Stimulated activated CD8-positive, alpha-beta memory T cell treated with anti-CD3 and anti-CD28 coated beads, Interleukin-4, amount 100 ng/mL, for 48 hours (primary cell): ENCODE results near the gene KCNIP4.

Source experiments
- DNase-seq: peaks from one replicate; pipeline ENCODE4 v3.0.0-alpha.2; 2020

The KCNIP4 gene

DNA sequence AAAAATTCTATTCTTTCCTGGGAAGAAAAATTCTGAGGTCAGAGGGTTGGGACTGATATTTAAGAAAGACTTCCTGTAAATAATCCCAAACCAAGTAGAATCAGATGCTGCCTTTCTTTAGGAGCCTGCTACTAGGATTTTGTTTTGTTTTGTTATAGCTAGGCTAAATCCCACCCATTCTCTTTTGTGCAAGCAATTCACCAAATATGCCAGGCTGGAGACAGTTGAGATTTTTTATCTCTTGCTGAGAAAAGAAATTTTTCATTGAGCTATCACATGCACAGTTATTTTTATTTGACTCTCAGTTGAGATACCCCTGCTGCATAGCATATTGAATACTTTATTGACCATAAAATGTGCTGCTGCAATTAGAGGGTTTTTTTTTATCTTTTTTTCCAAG, 196.0 kb downstream of the KCNIP4 start:
- DNase-seq, result no peak

DNA sequence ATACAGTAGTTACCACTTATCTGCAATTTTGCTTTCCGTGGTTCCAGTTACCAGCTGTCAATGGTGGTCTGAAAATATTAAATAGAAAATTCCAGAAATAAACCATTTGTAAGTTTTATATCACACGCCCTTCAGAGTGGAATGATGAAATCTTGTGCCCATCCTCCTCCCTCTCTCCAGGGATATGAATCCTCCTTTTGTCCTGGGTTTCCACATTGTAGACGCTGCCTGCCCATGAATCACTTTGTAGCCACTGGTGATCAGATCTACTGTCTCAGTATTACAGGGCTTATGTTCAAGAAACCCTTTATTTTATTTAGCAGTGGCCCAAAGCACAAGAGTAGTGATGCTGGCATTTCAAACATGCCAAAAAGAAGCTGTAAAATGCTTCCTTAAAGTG, 198.6 kb downstream of the KCNIP4 start:
- no peak for DNase-seq

DNA sequence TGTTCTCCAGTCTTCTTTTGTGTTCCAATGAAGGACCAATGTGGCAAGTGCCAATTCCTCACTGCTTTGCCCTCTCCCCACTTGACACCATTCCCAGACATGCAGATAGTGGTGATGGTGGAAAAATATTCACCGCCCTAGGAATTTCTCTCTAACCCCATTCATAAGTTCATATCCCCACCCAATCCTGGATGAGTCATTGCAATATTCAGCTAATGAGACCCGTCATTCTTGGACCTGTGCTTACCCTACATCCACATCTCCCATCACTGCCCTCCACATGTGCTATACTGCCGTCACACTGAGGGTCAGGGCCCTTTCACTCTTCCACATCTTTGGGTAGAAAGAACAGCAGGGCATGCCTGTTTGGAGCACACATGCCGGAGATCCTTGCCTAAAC, 199.2 kb downstream of the KCNIP4 start:
- no peak for DNase-seq

DNA sequence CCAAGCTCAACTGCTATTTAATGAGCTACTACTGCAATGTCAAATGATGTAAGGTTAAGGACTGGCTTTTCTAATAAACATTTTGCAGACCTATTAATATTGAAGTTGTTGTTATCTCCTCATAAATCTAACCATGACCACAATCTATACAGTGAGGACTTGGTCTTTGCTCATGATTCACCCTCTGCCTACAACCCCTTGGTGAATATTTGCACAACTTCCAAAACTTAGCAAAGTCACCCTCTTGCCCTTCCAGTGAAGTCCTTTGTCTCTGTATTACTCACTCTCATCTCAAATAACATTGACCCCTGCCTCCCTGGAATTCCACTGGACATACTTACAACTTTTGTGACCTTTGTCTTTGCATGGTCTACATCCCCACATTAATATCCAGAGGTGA, 204.5 kb downstream of the KCNIP4 start:
- no peak for DNase-seq

DNA sequence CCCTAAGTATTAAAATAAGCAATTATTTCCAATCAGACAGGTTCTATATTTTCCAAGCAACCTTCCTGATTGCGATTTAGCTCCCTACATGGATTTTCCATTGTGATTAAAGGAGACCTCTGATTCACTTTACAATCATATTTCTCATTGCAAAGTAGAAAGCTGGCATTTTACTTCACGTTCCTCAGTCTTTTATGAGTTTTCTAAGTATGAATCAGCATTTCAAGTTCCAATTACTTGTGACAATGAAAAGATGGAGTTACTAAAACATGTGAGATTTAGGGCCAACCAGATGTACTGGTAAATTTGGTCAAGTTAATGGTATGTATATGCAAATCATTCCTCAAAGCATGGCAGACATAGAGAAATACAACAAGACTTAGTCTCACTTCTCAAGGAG, 206.2 kb downstream of the KCNIP4 start:
- DNase-seq, result no peak

DNA sequence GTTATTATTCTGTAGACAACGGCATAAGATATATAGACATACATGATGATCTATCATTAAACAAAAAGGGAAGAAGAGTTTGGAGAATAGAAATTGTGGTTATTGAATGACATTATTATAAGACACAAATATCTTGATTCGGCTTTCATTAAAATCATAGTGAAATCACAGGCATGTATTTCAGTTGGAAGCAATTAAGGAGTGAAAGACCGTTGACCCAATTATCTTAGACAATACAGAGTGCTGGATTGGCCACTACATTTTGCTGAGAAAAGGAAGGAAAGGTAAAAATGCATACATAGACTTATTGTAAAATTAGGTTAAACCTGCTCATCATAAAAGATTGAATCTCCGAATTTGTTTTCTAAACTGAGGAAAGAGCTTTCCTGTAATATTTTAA, 209.8 kb downstream of the KCNIP4 start:
- no peak for DNase-seq

DNA sequence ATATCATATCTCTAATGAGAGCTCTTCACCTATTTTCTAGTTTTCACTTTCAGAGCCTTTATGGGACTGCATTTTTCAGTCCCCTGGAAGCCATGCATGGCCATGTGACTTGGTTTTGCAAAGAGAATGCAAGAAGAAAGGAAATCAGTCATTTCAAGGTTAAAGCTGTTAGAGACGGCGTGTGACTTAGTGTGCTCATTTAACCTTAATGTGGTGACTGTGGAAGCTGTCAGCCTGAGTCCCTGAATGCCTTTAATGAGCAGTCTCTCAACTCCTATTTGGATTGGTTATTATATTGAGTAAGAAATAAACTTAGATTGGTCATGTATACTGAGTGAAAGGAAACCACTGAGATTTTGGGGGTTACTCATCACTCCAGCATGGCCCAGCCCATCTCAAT, 212.7 kb downstream of the KCNIP4 start:
- no peak for DNase-seq

DNA sequence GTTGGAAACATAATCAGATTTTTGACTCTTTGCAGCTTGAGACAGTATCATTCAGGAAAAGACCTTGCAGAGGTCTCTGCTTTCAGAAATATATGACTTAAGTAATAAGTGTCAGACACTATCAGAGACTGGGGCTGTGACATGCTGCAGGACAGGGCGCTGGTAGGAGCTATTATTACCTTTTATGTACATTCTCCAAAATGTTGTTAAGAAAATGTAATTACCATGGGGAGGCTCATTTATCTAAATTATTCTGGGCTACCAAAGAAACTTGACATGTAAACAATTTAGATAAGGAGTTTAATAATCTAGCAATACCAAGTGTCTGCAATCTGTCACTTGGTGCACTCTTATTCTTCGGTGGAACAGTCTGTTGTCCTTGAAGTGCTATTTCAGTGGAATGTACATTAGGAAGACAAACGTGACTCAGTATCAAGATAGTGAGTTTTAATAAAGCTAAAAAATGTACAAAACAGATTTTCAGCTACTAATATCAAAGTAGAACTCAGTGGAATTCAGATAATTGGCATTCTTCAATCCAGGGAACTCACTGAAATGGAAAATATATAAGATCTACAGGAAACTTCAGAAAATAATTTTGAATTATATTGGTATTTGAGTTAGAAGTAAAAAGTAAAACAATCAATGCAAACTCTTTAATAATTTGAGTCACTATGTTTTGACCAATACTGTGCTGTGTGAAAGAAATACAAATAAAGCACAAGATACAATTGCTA, 214.5 kb downstream of the KCNIP4 start:
- DNase-seq, result no peak

DNA sequence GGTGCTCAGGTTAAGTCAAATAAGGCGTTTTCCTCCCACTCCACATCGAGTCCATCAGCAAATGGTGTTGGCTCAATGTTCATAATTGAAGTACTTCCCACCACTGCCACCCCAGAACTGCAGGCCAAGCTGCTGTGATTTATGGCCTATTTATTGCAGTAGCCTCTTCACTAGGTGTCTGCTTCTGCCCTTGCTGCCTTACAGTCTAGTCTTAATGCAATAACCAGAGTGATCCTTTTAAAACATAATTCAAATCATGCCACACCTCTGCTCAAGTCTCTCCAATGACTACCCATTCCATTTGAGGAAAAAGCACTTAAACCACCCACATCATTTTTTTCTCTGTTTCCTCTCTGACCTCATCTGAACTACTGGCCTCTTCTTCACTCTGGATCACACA, 220.3 kb downstream of the KCNIP4 start:
- DNase-seq, result no peak

DNA sequence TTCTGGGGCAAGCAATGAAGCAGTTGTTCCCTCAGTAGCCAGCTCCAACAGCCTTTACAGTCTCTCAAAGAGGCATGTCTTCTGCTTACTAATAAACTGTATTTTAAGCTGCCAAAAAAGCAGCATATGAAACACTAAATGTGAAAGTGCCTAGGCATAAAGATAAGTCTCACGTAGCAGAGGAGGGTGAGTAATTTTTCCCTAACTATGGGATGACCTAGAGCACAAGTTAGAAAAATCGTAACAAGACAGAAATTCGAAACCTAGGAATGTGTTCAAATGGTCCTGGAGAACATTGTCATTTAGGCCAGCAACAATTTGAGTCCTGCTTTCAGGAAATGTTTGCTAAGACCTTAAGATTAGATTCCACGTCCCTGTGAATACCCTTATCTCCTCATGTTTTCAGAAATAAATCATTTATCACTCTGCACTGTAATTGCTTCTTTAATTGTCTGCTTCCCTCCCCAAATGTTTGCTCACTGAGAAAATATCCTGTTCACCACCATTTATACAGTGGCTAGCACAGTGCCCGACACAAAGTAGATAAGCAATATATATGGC, 222.2 kb downstream of the KCNIP4 start:
- DNase-seq, result no peak

DNA sequence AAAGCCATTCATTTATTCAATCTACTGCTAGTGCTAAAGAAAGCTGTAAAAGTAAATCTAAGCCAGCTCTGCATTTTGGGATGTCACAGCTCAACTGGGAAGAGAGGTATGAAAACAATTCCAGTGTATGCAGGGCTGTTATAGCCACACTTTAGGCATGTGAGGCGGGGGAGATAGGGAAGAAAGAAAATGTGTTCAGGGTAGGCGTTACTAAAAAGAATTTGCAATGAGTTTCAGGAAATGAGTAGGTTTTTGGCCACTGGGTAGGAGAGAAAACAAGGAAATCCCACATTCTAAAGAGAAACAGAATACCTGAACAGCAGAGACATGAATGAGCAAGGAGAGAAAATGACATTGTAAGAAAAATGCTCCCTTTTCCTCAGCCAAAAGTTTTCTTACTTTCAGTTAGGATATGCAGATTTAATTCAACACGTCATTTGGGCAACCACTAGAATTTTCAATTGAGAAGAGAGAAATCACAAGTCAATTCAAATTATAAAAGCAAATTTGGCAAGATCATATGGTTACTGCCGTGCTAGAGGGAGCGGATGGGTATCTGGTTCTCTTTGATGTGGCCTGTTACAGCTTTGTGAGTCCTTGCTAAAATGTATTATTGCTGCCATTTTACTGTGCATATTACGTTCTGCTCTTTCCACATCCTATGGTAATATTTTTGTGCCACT, 226.3 kb downstream of the KCNIP4 start:
- no peak for DNase-seq

DNA sequence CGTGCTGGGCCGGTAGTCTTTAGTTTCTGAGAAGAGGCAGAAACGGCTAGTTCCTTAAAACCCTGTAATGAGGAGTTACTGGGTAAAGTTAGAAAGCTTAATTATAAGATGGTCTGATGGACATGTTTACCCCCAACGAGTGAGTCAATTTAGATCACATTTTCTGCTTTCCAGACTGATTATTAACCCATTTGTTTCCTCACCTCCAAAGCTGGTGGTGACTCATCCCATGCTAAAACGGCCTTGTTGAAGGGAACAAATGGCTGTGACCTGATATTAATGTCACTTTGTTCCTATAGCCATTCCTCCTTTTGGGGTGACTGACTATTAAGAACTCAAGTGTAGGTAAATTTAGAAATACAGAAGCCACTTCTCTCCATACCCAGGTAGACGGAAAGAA, 232.0 kb downstream of the KCNIP4 start:
- DNase-seq, result no peak

DNA sequence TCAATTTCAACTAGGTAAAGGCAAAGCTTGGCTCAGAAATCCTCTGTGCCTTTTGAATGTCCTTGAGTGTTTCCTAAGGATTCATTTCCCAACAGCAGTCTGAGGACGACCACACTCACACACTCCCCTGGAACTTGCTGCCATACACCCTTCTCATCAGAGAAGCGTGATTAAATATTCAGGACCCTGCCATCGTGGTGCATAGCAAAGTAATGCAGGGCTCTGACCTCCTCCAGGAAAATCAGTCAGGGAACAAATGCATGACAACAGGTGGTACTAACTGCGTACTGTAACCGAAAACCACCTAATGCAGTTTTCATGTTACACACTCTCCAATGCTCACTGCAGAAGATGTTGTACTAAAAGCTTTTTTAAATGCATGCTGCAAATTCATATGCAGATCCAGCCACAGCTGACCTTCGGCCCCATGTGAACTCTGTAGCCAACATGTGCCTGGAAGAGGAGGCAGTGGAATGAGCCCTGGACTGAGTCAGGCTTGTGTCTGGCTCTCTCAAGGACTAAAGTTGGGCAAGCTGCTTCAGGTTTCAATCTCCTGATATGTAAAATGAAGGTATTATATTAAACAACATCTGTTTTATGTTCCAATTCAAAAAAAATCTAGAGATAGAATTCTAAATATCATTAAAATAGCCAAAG, 238.3 kb downstream of the KCNIP4 start:
- no peak for DNase-seq

DNA sequence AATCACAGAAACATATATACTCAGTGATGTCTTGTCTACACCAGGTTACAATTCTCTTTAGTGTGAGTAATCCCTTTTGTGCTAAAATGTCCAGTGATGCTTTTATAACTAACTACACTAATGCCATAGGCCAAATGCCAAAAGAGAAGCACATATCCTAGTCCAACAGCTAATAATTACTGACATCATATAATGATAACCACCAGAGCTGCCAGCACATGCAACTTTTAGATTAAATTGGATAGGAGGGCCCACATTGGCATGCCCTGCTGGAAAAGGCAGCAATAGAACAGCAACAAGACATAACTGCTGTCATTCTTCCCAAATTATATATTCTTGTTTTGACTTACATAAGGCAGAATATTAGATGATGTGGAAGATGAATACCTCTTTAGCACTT, 238.8 kb downstream of the KCNIP4 start:
- DNase-seq, result no peak

DNA sequence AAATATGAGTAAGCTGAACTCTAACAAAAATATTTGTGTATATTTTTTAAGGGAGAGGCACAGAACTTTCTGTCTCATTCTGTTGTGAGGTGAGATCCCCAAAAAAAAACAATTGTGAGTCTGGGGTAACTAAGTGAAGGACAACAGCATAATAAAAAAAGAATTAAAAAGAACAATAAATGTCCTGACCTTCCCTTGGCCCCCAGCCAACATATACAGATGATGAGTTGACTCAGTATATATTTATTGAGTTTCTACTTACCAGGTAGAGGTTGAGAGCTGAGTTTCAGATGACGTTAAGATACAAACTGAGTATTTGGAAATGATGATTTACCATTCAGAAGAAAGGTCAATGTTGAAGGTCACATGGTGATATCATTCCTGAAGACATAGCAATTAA, 239.5 kb downstream of the KCNIP4 start:
- DNase-seq, result no peak

DNA sequence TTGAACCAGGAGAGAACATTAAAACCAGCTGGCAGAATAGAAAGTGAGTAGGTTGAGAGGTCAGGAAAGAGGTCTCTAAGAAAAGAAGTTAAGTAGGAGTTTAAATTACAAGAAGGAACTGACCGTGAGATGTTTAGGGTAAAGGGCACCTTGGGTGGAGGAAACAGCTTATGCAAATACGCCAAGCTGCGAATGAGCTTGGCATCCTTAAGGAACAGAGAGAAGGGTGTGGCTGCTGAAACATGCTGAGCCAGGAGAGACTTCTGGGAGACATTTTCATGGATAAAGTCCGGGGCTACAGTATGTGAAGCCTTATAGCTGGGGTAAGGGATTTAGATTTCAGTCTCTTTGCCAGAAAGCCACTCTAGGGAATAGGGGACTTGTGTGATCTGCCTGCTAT, 249.1 kb downstream of the KCNIP4 start:
- DNase-seq, result no peak

DNA sequence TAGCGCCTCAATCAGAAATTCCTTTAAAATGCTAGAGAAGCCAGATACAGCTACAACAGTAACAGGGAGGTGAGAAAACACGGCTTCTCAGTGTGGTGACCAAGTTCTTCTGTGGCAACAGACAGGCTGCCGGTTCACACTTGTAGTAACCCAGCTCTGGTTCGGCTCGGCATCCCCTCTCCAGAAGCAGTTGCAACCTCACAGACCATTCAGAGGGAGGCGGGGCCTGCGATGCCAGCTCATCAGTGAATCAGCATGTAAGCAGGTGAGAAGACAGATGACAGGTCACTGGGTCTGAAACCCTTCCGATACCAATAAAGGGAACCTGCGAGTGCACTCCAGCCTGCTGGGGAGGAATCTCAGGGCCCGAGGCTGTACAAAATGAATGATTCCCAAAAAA, 251.0 kb downstream of the KCNIP4 start:
- DNase-seq, result peak; percentile 23

DNA sequence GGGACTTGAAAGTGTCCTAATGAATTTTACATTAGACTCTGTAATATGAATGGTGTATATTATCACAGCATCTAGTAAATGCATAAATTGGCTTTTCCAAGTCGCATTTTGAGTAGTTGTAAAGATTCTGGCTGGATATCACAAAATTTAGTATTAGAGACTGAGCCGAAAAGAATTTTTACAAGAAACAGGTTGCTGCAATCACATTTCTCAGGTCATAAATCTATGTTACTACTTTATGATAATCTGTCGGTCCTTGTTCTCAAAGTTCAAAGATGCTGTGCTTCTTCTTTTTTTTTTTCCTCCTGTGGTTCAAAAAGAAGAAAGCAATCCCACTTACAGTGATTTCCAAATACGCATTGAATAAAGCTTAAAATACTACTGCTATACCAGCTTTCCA, 253.4 kb downstream of the KCNIP4 start:
- no peak for DNase-seq

DNA sequence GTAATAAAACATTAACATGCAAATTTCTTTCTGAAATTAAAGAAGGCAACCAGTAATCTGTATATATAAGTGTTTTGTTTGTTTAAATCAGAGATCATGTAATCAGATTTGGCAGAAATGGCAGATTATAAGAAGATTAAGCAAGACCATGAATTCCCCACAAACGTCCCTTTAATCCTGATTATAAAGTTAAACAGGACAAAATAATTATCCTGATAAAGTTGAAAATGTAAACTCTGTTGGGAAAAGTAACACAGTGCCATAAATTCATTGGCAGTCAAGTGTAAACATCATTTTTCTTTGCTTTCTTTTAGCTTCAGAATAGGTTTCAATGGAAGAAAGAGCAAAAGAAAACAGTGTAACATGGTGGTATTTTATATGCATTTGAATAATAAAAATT, 256.3 kb downstream of the KCNIP4 start:
- DNase-seq, result no peak

DNA sequence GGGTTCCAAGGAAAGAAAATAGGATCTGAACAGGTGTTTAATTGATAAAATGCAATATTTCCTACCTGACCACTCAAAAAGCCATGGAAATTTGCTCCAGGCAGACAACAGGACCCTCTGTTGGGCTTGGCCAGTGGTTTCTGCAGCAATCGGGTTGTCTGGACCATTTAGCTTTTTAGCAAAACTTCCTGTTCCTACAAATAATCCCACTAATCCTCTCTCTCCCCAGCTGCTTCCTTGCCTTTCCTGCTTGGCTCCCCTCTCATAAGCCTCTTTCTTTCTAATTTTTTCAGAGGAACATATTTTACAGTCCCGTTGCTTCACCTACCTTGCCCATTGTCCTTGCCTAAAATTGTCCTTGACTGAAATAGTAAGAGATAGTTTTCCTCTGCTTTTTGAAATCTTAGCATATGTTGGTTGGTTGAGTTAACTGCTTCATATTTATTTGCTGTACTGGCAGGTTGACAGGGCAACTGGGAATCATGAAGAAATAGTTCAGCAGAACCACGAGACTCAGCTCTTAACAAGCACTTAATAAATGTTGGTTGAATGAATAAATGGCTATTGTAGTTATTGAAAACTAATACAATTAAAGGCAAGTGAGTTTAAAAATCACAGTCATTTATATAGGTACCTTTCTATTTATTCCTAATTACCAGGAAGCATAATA, 259.8 kb downstream of the KCNIP4 start:
- DNase-seq, result no peak

DNA sequence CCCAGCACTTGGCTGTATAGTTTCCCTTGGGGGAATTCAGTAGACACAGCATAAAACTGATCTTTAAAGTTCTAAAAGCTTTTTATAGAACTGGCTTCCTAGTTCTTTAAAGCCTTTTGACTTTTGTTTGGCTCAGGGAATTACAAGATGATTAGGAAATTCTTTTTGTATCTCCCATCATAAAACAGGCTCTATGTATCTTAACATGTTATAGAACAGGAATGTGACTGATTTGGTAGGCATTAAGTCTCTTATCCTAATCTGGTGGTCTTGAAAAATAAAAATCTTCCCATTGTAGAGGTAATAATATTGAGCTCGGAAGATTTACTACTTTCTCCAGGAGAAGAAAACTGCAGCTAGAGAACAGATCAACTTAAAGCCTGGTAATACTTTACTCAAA, 262.7 kb downstream of the KCNIP4 start:
- DNase-seq, result no peak

DNA sequence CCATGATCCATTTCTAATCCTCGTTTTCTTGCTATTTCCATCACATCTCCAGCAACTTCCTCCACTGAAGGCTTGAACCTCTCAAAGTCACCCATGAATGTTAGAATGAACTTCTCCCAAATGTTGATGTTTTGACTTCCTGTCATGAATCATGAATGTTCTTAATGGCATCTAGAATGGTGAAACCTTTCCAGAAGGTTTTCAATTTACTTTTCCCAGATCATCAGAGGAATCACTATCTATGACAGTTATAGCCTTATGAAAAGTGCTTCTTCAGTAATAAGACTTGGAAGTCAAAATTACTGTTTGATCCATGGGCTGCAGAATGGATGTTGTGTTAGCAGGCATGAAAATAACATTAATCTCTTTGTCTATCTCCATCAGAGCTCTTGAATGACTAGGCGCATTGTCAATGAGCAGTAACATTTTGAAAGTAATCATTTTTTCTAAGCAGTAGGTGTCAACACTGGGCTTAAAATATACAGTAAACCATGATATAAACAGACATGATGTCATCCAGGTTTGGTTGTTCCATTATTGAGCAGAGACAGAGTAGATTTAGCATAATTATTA, 268.2 kb downstream of the KCNIP4 start:
- DNase-seq, result no peak

DNA sequence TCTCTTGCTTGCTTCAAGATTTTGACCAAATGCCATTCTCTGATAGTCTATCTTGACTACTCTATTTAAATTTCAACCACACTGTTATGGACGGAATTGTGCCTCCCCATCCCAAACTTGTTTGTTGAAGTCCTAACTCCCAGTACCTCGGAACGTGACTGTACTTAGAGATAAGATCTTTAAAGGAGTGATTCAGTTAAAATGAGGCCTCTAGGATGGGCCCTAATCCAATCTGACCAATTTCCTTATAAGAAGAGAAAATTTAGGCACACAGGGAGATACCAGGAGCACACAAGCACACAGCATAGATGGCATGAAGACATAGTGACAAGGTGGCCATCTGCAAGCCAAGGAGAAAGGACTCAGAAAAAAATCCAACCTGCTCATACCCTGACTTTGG, 269.9 kb downstream of the KCNIP4 start:
- no peak for DNase-seq
